GM18505 (cell line): ENCODE measurements around the gene UPK3B.
A peak's percentile ranks its signal among the peaks of the same experiment; 100 is the strongest.
"Not testable (repeated sequence)": the region's sequence is repeated elsewhere in the genome, so short reads cannot be mapped to it uniquely, and the experiment has no call there.

Experiments
- ATAC-seq: cut with Tn5 transposase; IDR thresholded peaks from one replicate; pipeline ENCODE4 v1.9.1; 2021; ENCODE audit not compliant: unreplicated experiment
- POLR2A ChIP-seq: IDR thresholded peaks from 4 replicates; pipeline ENCODE4 v1.6.1; 2011; ENCODE audit warnings: borderline replicate concordance; ENCODE audit not compliant: insufficient read depth, insufficient read length; ENCODE audit errors: extremely low read depth

The UPK3B gene

GRCh38 chr7:76549025-76549854, 38.9 kb downstream of the UPK3B start:
- peak; percentile 100 for ATAC-seq
- peak; percentile 77 for TF ChIP-seq POLR2A

GRCh38 chr7:76549855-76550248, 39.5 kb downstream of the UPK3B start:
- not testable (repeated sequence) for ATAC-seq

- ATAC-seq = not testable (repeated sequence)
These were observed 41.6 kb downstream of the UPK3B start for GRCh38 chr7:76551992-76552391.

- not testable (repeated sequence) for ATAC-seq
These were observed 49.3 kb downstream of the UPK3B start for GRCh38 chr7:76559685-76560084.

- not testable (repeated sequence) for ATAC-seq
These were observed 49.8 kb downstream of the UPK3B start for GRCh38 chr7:76560157-76560556.

GRCh38 chr7:76561342-76561741, 51.0 kb downstream of the UPK3B start:
- not testable (repeated sequence) for ATAC-seq

GRCh38 chr7:76565001-76565400, 54.6 kb downstream of the UPK3B start:
- ATAC-seq = not testable (repeated sequence)
